K562 (cell line): ENCODE results near the gene ATRN. TPM values are rescaled to one million over a fixed set of nuclear protein-coding genes. Genes with fewer than 3 reads are reported as not detected.

Source experiments
- ATAC-seq: fragments of 200-7000 bp; cut with Tn5 transposase; 3 replicates; pipeline ENCODE4 v1.9.1; 2020; ENCODE audit warnings: moderate library complexity
- BruUV-seq: library from RNA; stranded (reverse); fragments of 400-500 nt; replicated peaks from 2 replicates; lab custom pipeline; 2021; lab: Mats Ljungman, UMichigan
- CTCF ChIA-PET: fragments of 300-600 bp; formaldehyde crosslinking; extraction: SDS; loops from one replicate; lab custom pipeline; 2021; ENCODE audit warnings: low intra/inter-chr PET ratio; lab: Yijun Ruan, JAX
- POLR2A ChIA-PET: fragments of 300-600, 350-650 bp; sonication (Branson Sonifier 250); formaldehyde crosslinking; extraction: SDS; loops from one replicate; lab custom pipeline; 2021; ENCODE audit warnings: antibody characterized with exemption, inconsistent platforms; lab: Yijun Ruan, JAX
- DNase-seq, 4 experiments: peaks; one replicate each; pipeline versions ENCODE4 v3.0.0 to v3.0.0-alpha.2; 2011 to 2018; ENCODE audit warnings: low spot score in 3 of 4, mixed read lengths in 3 of 4; ENCODE audit errors: extremely low read depth in 1 of 4
- FAIRE-seq: peaks from 2 replicates; lab custom pipeline; 2011; peaks lifted over from hg19 to GRCh38; lab: Jason Lieb, UNC
- H2AFZ ChIP-seq: 2 replicates; pipeline ENCODE4 v1.6.0; 2011; ENCODE audit warnings: low read depth, low read length, control low read depth, inconsistent platforms
- H3K27ac ChIP-seq: fragments of 200-600 bp; 3 replicates; pipeline ENCODE4 v1.8.0; 2011; ENCODE audit warnings: low read depth, mild to moderate bottlenecking, control low read depth, inconsistent platforms, low read length, moderate library complexity, mixed read lengths; ENCODE audit errors: extremely low read depth
- H3K27me3 ChIP-seq, 2 experiments: fragments of 300-600 bp in 1 of 2; 2 replicates in 1 of 2; 3 replicates in 1 of 2; pipeline versions ENCODE4 v1.6.0 to v1.8.0; 2011; ENCODE audit warnings: inconsistent platforms in 2 of 2, low read length in 2 of 2, mild to moderate bottlenecking in 1 of 2, mixed read lengths in 1 of 2, moderate library complexity in 1 of 2; ENCODE audit not compliant: control insufficient read depth in 2 of 2, insufficient read depth in 2 of 2
- H3K36me3 ChIP-seq: fragments of 300-600 bp; 3 replicates; pipeline ENCODE4 v1.8.0; 2011; ENCODE audit warnings: mild to moderate bottlenecking, low read length, inconsistent platforms; ENCODE audit not compliant: control insufficient read depth, insufficient read depth
- H3K4me1 ChIP-seq, 2 experiments: fragments of 200-600 bp in 1 of 2; replicated peaks in 1 of 2; 2 replicates in 1 of 2; 3 replicates in 1 of 2; pipeline versions ENCODE4 v1.5.1 to v1.8.0; 2011; ENCODE audit warnings: inconsistent platforms in 2 of 2, low read length in 2 of 2, mild to moderate bottlenecking in 1 of 2, mixed read lengths in 1 of 2, moderate library complexity in 1 of 2; ENCODE audit not compliant: control insufficient read depth in 2 of 2, insufficient read depth in 2 of 2
- H3K4me2 ChIP-seq: 2 replicates; pipeline ENCODE4 v1.6.1; 2011; ENCODE audit warnings: low read length, control low read depth, inconsistent platforms, mixed read lengths; ENCODE audit not compliant: insufficient read depth
- H3K4me3 ChIP-seq: fragments of 200-600 bp; sonication (generic), shearing (Covaris generic); 2 replicates; pipeline ENCODE4 v1.5.1; 2016; ENCODE audit warnings: control low read depth, inconsistent platforms
- H3K79me2 ChIP-seq: fragments of 200-600 bp; 3 replicates; pipeline ENCODE4 v1.8.0; 2011; ENCODE audit warnings: low read length, inconsistent platforms; ENCODE audit not compliant: control insufficient read depth, insufficient read depth
- H3K9ac ChIP-seq, 2 experiments: 2 replicates each; pipeline versions ENCODE4 v1.6.0 to v1.6.1; 2011; ENCODE audit warnings: low read depth in 2 of 2, low read length in 2 of 2, control low read depth in 1 of 2, inconsistent platforms in 1 of 2, mild to moderate bottlenecking in 1 of 2, mixed read lengths in 1 of 2; ENCODE audit not compliant: insufficient read depth in 1 of 2
- H3K9me1 ChIP-seq: one replicate; pipeline ENCODE4 v1.6.0; 2011; ENCODE audit warnings: inconsistent platforms, mild to moderate bottlenecking, low read length, moderate library complexity; ENCODE audit not compliant: control insufficient read depth, insufficient read depth
- H3K9me3 ChIP-seq: replicated peaks from 2 replicates; pipeline ENCODE4 v1.5.1; 2011; ENCODE audit warnings: low read depth, low read length, inconsistent platforms; ENCODE audit not compliant: control insufficient read depth, insufficient read depth
- H4K20me1 ChIP-seq: replicated peaks from 2 replicates; pipeline ENCODE4 v1.6.1; 2011; ENCODE audit warnings: low read length, inconsistent platforms, mixed read lengths; ENCODE audit not compliant: control insufficient read depth, insufficient read depth
- HNRNPL ChIP-seq: fragments of 200-400 bp; formaldehyde crosslinking; IDR thresholded peaks from 2 replicates; pipeline ENCODE4 v1.6.1; 2017; ENCODE audit warnings: low read depth, mild to moderate bottlenecking, low read length
- JUN ChIP-seq, 2 experiments: sonication (generic) in 1 of 2; formaldehyde crosslinking in 1 of 2; IDR thresholded peaks; 2 replicates each; pipeline versions ENCODE4 v1.6.1 to v1.8.0; 2012 to 2022; ENCODE audit warnings: borderline replicate concordance in 2 of 2, mild to moderate bottlenecking in 2 of 2, improper control_type of control experiment in 1 of 2, low read depth in 1 of 2, low read length in 1 of 2, missing genetic modification reagents in 1 of 2
- LCOR ChIP-seq: sonication (generic); formaldehyde crosslinking; IDR thresholded peaks from 2 replicates; pipeline ENCODE4 v1.8.0; 2022; ENCODE audit warnings: mild to moderate bottlenecking, missing genetic modification reagents
- PBX2 ChIP-seq, 2 experiments: IDR thresholded peaks in 1 of 2; conservative IDR thresholded peaks in 1 of 2; 2 replicates each; pipeline ENCODE4 v1.6.1; 2016; ENCODE audit warnings: low read depth in 2 of 2, mild to moderate bottlenecking in 1 of 2, missing compliant biosample characterization in 1 of 2, missing genetic modification characterization in 1 of 2, moderate library complexity in 1 of 2
- POLR2G ChIP-seq: fragments of 200-400 bp; formaldehyde crosslinking; IDR thresholded peaks from 2 replicates; pipeline ENCODE4 v1.6.1; 2017; ENCODE audit warnings: low read depth, mild to moderate bottlenecking, antibody characterized with exemption, low read length, moderate library complexity
- PTBP1 ChIP-seq: fragments of 200-400 bp; formaldehyde crosslinking; IDR thresholded peaks from 2 replicates; pipeline ENCODE4 v1.6.1; 2017; ENCODE audit warnings: low read depth, low read length
- PURB ChIP-seq: sonication (generic); formaldehyde crosslinking; IDR thresholded peaks from 2 replicates; pipeline ENCODE4 v1.9.0; 2021; ENCODE audit warnings: low read depth, mild to moderate bottlenecking, missing genetic modification reagents
- ZBED1 ChIP-seq: IDR thresholded peaks from 2 replicates; pipeline ENCODE4 v1.6.1; 2014
- WGBS: fragments of 100-300 bp; shearing (Covaris generic); methylation state at CpG from one replicate; pipeline ENCODE4 v1.1.6; 2016; ENCODE audit warnings: low coverage, mixed read lengths; ENCODE audit not compliant: insufficient coverage; ENCODE audit errors: missing lambda C conversion rate; 5-methylcytosine and 5-hydroxymethylcytosine counted together
- in situ Hi-C: fragments of 300-500 bp; cut with MboI; formaldehyde crosslinking; loops from 4 replicates; pipeline ENCODE4 v1.15.0; 2018; ENCODE audit warnings: inconsistent platforms, mixed read lengths
- intact Hi-C: fragments of 100-400 bp; cut with micrococcal nuclease; formaldehyde crosslinking; loops from 2 replicates; pipeline ENCODE4 v1.14.2; 2022
- polyA plus RNA-seq, 8 experiments: library from polyadenylated mRNA; depleted of rRNA in 4 of 8; stranded (reverse) in 5 of 8; unstranded in 3 of 8; fragments of >200 nt; fragmentation: Nextera tagmentation in 2 of 8; fragmentation: Illumina TruSeq in 1 of 8; extraction: Ambion mirVana in 2 of 8; extraction: Trizol in 1 of 8; gene quantifications; 2 replicates each; pipeline versions ENCODE4 v1.2.1 to v1.2.3, GENCODE V29; 2011 to 2014; ENCODE audit warnings: inconsistent platforms in 1 of 8, missing spikeins in 1 of 8
- total RNA-seq, 7 experiments: library from RNA; depleted of rRNA in 6 of 7; stranded (reverse); fragments of >200 nt in 6 of 7; fragmentation: Illumina TruSeq in 2 of 7; extraction: Trizol in 2 of 7; gene quantifications; 2 replicates each; pipeline versions ENCODE4 v1.2.1 to v1.2.3, GENCODE V29; 2011 to 2021; ENCODE audit warnings: low replicate concordance in 1 of 7
- TF ChIP-seq, protein P1 (sequence below): sonication (generic); formaldehyde crosslinking; IDR thresholded peaks from 2 replicates; pipeline ENCODE4 v1.8.0; 2023; ENCODE audit warnings: mild to moderate bottlenecking, missing genetic modification reagents
- TF ChIP-seq, protein P2 (sequence below), 3 experiments: fragments of 200-800 bp in 1 of 3; sonication (Bioruptor generic) in 1 of 3; sonication (generic) in 1 of 3; formaldehyde crosslinking in 1 of 3; IDR thresholded peaks; 2 replicates each; pipeline versions ENCODE4 v1.6.1 to v1.8.0; 2016 to 2022; ENCODE audit warnings: mild to moderate bottlenecking in 2 of 3, missing compliant biosample characterization in 2 of 3, missing genetic modification characterization in 2 of 3, missing genetic modification reagents in 1 of 3

Gene ATRN
- total and polyA plus RNA-seq, 9 of the 15 experiments (the other 6 are each of a cell fraction or from before 2014, with no cell fraction given) = 0.69 to 16.5 (median 7.6) TPM

DNA sequence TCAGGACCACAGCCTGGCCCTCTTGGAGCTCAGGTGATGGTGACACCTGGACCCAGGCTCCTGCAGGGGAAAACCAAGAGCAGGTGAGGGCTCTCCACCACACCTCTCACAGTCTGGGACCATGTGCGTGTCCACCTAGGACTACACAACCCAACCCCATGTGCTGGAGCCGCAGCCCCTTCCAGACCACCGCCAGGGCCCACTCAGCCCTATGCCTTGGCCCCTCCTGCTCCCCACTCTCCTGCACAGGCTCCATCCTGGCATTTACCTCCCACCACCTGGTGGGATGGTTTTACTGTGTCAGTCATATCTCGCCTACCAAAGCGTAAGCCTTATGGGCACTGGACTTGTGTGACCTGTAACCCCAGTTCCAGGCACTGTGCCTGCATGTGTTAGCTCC is 224.0 kb downstream of the ATRN start:
- H3K79me2 ChIP-seq = no peaks in the 10 kb centered on the region
- no peak overlapping the region for H2AFZ ChIP-seq
- in situ Hi-C loops = no loop called here
- BruUV-seq = no TSS peak
- H3K4me1 ChIP-seq = peaks cover 0 to 34% of the 10 kb centered on the region in 2 experiments; a peak in 2 of 5 replicates
- no peaks in the 10 kb centered on the region for H3K9me3 ChIP-seq
- H3K27me3 ChIP-seq = peaks cover 0 to 24% of the 10 kb centered on the region in 2 experiments; a peak in 3 of 5 replicates
- ATAC-seq (no peak), DNase-seq (no peak)
- no peak overlapping the region for H3K4me3 ChIP-seq
- CTCF ChIA-PET = no interaction called here
- intact Hi-C loops = no loop called here
- H3K36me3 ChIP-seq = no peaks in the 10 kb centered on the region
- H3K9ac ChIP-seq = no peak overlapping the region
- TF ChIP-seq HNRNPL (no peak), PTBP1 (no peak), JUN (IDR thresholded peaks at IDR 0.05; ENCODE audit: borderline replicate concordance, low read depth, low read length) (no peak), JUN (CRISPR knock-in tag; IDR thresholded peaks at IDR 0.05; ENCODE audit: borderline replicate concordance) (no peak), PURB (no peak), POLR2G (no peak), LCOR (CRISPR knock-in tag) (no peak), ZBED1 (no peak), PBX2 (CRISPR knock-in tag; IDR thresholded peaks at IDR 0.05; ENCODE audit: low read depth) (no peak), PBX2 (tag; conservative IDR thresholded peaks at IDR 0.05; ENCODE audit: low read depth) (no peak)
- TF ChIP-seq, protein P1, sequence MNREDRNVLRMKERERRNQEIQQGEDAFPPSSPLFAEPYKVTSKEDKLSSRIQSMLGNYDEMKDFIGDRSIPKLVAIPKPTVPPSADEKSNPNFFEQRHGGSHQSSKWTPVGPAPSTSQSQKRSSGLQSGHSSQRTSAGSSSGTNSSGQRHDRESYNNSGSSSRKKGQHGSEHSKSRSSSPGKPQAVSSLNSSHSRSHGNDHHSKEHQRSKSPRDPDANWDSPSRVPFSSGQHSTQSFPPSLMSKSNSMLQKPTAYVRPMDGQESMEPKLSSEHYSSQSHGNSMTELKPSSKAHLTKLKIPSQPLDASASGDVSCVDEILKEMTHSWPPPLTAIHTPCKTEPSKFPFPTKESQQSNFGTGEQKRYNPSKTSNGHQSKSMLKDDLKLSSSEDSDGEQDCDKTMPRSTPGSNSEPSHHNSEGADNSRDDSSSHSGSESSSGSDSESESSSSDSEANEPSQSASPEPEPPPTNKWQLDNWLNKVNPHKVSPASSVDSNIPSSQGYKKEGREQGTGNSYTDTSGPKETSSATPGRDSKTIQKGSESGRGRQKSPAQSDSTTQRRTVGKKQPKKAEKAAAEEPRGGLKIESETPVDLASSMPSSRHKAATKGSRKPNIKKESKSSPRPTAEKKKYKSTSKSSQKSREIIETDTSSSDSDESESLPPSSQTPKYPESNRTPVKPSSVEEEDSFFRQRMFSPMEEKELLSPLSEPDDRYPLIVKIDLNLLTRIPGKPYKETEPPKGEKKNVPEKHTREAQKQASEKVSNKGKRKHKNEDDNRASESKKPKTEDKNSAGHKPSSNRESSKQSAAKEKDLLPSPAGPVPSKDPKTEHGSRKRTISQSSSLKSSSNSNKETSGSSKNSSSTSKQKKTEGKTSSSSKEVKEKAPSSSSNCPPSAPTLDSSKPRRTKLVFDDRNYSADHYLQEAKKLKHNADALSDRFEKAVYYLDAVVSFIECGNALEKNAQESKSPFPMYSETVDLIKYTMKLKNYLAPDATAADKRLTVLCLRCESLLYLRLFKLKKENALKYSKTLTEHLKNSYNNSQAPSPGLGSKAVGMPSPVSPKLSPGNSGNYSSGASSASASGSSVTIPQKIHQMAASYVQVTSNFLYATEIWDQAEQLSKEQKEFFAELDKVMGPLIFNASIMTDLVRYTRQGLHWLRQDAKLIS = no peak
- TF ChIP-seq, protein P2, sequence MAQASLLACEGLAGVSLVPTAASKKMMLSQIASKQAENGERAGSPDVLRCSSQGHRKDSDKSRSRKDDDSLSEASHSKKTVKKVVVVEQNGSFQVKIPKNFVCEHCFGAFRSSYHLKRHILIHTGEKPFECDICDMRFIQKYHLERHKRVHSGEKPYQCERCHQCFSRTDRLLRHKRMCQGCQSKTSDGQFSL (CRISPR knock-in tag; IDR thresholded peaks at IDR 0.05) = no peak
- TF ChIP-seq, protein P2 (tag; IDR thresholded peaks at IDR 0.05) = no peak
- TF ChIP-seq, all 486 proteins: peak for 0
- no peak for FAIRE-seq
- no peak overlapping the region for H3K4me2 ChIP-seq
- no peak overlapping the region for H3K27ac ChIP-seq
- POLR2A ChIA-PET = interaction anchor here (0.6 to 0.7 kb wide), 2 partner anchors 152 to 328 kb away, joined by 3 read pairs; partner anchors contain the start of gene MAVS
- no peaks in the 10 kb centered on the region for H4K20me1 ChIP-seq
- H3K9me1 ChIP-seq = no peaks in the 10 kb centered on the region
- 46% methylated on average over 4 of the region's 5 CpGs for WGBS
